HEK293 (cell line): ENCODE data around the gene MESP2.

ENCODE experiments used
- CTCF ChIP-seq: fragments of 450-650 bp; formaldehyde crosslinking; IDR thresholded peaks from 2 replicates; pipeline ENCODE4 v1.5.1; 2016; ENCODE audit warnings: missing biosample characterization, missing genetic modification characterization
- ZNF184 ChIP-seq: fragments of 450-650 bp; IDR thresholded peaks from 2 replicates; pipeline ENCODE4 v1.5.1; 2018; ENCODE audit warnings: missing biosample characterization, mild to moderate bottlenecking, missing genetic modification characterization
- ZNF335 ChIP-seq: fragments of 450-650 bp; formaldehyde crosslinking; conservative IDR thresholded peaks from 2 replicates; pipeline ENCODE4 v1.5.1; 2016; ENCODE audit warnings: missing biosample characterization, missing genetic modification characterization
- ZNF76 ChIP-seq: fragments of 450-650 bp; formaldehyde crosslinking; IDR thresholded peaks from 2 replicates; pipeline ENCODE4; 2016; ENCODE audit warnings: low read depth, missing biosample characterization, missing genetic modification characterization, borderline replicate concordance

GRCh38 chr15:89745768-89746167, 30.4 kb upstream of the MESP2 start:
- TF ChIP-seq CTCF (tag by site-specific recombination) (no peak), ZNF184 (no peak), ZNF76 (tag by site-specific recombination) (no peak), ZNF335 (tag by site-specific recombination) (no peak)
